Measurements from ENCODE around the gene IL21R.

Gene IL21R

GRCh38 chr16:27401768-27402568 is at the start of gene IL21R:
TSS of gene IL21R (plus strand) at chr16:27402174. CDS start at chr16:27430072, 27,898 bp downstream.
- DNase-seq = peak; percentile 60

- peak; percentile 12 for DNase-seq
Observed at GRCh38 chr16:27353853-27354252, 48.1 kb upstream of the IL21R start.

- DNase-seq = no peak
Observed at GRCh38 chr16:27355610-27356009, 46.4 kb upstream of the IL21R start.

GRCh38 chr16:27356794-27357193 is 45.2 kb upstream of the IL21R start:
- no peak for DNase-seq

GRCh38 chr16:27359051-27359450 is 42.9 kb upstream of the IL21R start:
- no peak for DNase-seq

GRCh38 chr16:27359615-27360014 is 42.4 kb upstream of the IL21R start:
- no peak for DNase-seq

- DNase-seq = no peak
Observed at GRCh38 chr16:27361987-27362386, 40.0 kb upstream of the IL21R start.

GRCh38 chr16:27362570-27363245 is 39.3 kb upstream of the IL21R start:
- DNase-seq = no peak

GRCh38 chr16:27363246-27363632 is 38.7 kb upstream of the IL21R start:
- no peak for DNase-seq

GRCh38 chr16:27363797-27364196 is 38.2 kb upstream of the IL21R start:
- DNase-seq = no peak

GRCh38 chr16:27364493-27365141 is 37.4 kb upstream of the IL21R start:
- no peak for DNase-seq

GRCh38 chr16:27365142-27366089 is 36.6 kb upstream of the IL21R start:
- DNase-seq = no peak

GRCh38 chr16:27366687-27367460 is 35.1 kb upstream of the IL21R start:
- no peak for DNase-seq

- peak; percentile 44 for DNase-seq
Observed at GRCh38 chr16:27367461-27368357, 34.3 kb upstream of the IL21R start.

GRCh38 chr16:27368358-27368722 is 33.6 kb upstream of the IL21R start:
- no peak for DNase-seq

- DNase-seq = no peak
Observed at GRCh38 chr16:27369806-27370205, 32.2 kb upstream of the IL21R start.

GRCh38 chr16:27370318-27370717 is 31.7 kb upstream of the IL21R start:
- DNase-seq = no peak

GRCh38 chr16:27373312-27373711 is 28.7 kb upstream of the IL21R start:
- no peak for DNase-seq

GRCh38 chr16:27374221-27374803 is 27.7 kb upstream of the IL21R start:
- no peak for DNase-seq

GRCh38 chr16:27374804-27375425 is 27.1 kb upstream of the IL21R start:
- DNase-seq = peak; percentile 82

Measured in NCI-H2171 treated with DMSO at 0.1 percent for 48 hours (cell line).